Uterus (tissue), 4 donors: ENCODE data around the gene SGK1. TPM values are rescaled to one million over a fixed set of nuclear protein-coding genes. Genes with fewer than 3 reads are reported as not detected.
A peak's percentile ranks its signal among the peaks of the same experiment; 100 is the strongest.

Experiments
- DNase-seq, 2 donors: peaks; one replicate each; pipeline ENCODE4 v3.0.0-alpha.2; 2019 to 2020
- H3K27ac ChIP-seq, 2 donors: fragments of 200-600 bp; sonication (generic); 1 replicate in 1 of 2; 2 replicates in 1 of 2; pipeline ENCODE4 v1.5.1; 2016 to 2018
- H3K27me3 ChIP-seq, 2 donors: fragments of 200-600 bp; sonication (generic); one replicate each; pipeline ENCODE4 v1.5.1; 2018 to 2019; ENCODE audit warnings: control low read depth in 1 of 2
- H3K36me3 ChIP-seq, 2 donors: fragments of 200-600 bp; sonication (generic); one replicate each; pipeline ENCODE4 v1.5.1; 2019; ENCODE audit warnings: control low read depth in 1 of 2
- H3K4me1 ChIP-seq, 2 donors: fragments of 200-600 bp; sonication (generic); one replicate each; pipeline ENCODE4 v1.5.1; 2018 to 2019; ENCODE audit warnings: control low read depth in 1 of 2
- H3K4me3 ChIP-seq, 2 donors: fragments of 200-600 bp; sonication (generic); 1 replicate in 1 of 2; 2 replicates in 1 of 2; pipeline ENCODE4 v1.5.1; 2018 to 2019; ENCODE audit warnings: mild to moderate bottlenecking in 1 of 2
- H3K9me3 ChIP-seq, 2 donors: fragments of 200-600 bp; sonication (generic); one replicate each; pipeline ENCODE4 v1.5.1; 2019; ENCODE audit warnings: control low read depth in 1 of 2
- POLR2A ChIP-seq, 2 donors: fragments of 450-650 bp; IDR thresholded peaks; one replicate each; pipeline ENCODE4 v1.6.1; 2016; ENCODE audit warnings: antibody characterized with exemption in 2 of 2, mild to moderate bottlenecking in 1 of 2, moderate library complexity in 1 of 2
- intact Hi-C: fragments of 100-400 bp; cut with DNase I; formaldehyde crosslinking; loops from one replicate; pipeline ENCODE4 v1.15.1; 2023; ENCODE audit warnings: low total_unique reads
- total RNA-seq, 4 donors: library from RNA; depleted of rRNA in 3 of 4; stranded (reverse); fragments of >200 nt in 3 of 4; gene quantifications; one replicate each; pipeline versions ENCODE4 v1.1.0 to v1.2.4, GENCODE V29; 2014 to 2023
- TF ChIP-seq, protein P1 (sequence below), 4 experiments: fragments of 200-600 bp in 2 of 4; fragments of 450-650 bp in 2 of 4; sonication (generic) in 2 of 4; IDR thresholded peaks; one replicate each; pipeline ENCODE4 v1.5.1; 2016 to 2019; ENCODE audit warnings: antibody characterized with exemption in 4 of 4, mild to moderate bottlenecking in 2 of 4, moderate library complexity in 1 of 4
- donor health status: DM: yes; HTN: yes; CAD: no.

Gene SGK1
- total RNA-seq, 4 donors from 2014 or later: 47.1 to 75.0 (median 59.8) TPM

DNA sequence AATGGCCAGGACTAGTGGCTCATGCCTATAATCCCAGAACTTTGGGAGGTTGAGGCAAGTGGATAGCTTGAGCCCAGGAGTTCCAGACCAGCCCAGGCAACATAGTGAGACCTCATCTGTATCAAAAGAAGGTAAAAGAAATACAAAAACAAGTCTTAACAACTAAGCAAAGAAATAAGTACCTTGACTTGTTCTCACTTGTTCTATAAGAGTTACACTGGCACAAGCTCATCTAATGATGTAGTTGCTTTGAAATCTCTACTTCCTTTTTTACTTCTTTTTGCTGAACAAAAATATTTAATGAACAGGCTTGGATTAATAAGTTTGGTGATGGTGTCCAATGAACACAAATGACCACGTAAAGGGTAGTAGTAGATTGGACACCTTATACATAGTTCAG, 72.2 kb downstream of the SGK1 start:
- no peaks in the 10 kb centered on the region for H3K27me3 ChIP-seq
- no peak for DNase-seq
- no peaks in the 10 kb centered on the region for H3K4me1 ChIP-seq
- no peaks in the 10 kb centered on the region for H3K9me3 ChIP-seq
- TF ChIP-seq, protein P1, sequence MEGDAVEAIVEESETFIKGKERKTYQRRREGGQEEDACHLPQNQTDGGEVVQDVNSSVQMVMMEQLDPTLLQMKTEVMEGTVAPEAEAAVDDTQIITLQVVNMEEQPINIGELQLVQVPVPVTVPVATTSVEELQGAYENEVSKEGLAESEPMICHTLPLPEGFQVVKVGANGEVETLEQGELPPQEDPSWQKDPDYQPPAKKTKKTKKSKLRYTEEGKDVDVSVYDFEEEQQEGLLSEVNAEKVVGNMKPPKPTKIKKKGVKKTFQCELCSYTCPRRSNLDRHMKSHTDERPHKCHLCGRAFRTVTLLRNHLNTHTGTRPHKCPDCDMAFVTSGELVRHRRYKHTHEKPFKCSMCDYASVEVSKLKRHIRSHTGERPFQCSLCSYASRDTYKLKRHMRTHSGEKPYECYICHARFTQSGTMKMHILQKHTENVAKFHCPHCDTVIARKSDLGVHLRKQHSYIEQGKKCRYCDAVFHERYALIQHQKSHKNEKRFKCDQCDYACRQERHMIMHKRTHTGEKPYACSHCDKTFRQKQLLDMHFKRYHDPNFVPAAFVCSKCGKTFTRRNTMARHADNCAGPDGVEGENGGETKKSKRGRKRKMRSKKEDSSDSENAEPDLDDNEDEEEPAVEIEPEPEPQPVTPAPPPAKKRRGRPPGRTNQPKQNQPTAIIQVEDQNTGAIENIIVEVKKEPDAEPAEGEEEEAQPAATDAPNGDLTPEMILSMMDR (IDR thresholded peaks at IDR 0.05): no peak
- TF ChIP-seq POLR2A (IDR thresholded peaks at IDR 0.05): no peak
- intact Hi-C loops: no loop called here
- no peaks in the 10 kb centered on the region for H3K36me3 ChIP-seq
- H3K27ac ChIP-seq: no peak overlapping the region
- no peak overlapping the region for H3K4me3 ChIP-seq

- Histone ChIP-seq H3K36me3 (no peaks in the 10 kb centered on the region), H3K4me3 (no peak overlapping the region), H3K27ac (no peak overlapping the region), H3K9me3 (no peaks in the 10 kb centered on the region), H3K27me3 (no peaks in the 10 kb centered on the region), H3K4me1 (no peaks in the 10 kb centered on the region)
- TF ChIP-seq, protein P1 (IDR thresholded peaks at IDR 0.05): no peak
- no peak for TF ChIP-seq POLR2A (IDR thresholded peaks at IDR 0.05)
- no peak for DNase-seq
- intact Hi-C loops: no loop called here
Measured at GRCh38 chr6:134245041-134245440, 72.9 kb downstream of the SGK1 start.

DNA sequence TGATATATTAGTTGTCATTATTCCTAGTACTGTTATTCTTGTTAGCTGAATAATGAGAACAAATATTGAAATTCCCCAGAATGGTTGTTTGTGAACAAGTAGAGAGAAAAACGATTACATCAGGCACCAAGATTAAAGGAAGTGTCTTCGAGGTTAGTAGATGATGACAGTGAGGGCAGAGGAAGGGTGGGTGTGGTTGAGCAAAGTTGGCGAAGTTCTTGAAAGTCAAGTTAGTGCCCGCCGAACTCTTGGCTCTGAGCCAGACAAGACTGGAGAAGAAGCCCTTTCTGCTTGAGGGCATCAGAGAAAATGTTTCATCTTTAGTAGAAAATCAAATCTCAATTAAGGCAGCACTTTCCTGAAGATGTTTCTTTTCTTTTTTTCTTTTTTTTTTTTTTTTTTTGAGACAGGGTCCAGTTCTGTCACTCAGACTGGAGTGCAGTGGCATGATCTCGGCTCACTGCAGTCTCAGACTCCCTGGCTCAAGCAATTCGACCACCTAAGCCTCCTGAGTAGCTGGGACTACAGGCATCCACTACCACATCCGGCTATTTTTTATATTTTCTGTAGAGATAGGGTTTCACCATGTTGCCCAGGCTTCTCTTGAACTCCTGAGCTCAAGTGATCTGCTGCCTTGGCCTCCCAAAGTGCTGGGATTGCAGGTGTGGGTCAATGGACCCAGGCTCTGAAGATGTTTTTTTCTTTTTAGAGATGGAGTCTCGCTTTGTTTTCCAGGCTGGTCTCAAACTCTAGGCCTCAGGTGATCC, 77.1 kb downstream of the SGK1 start:
- TF ChIP-seq POLR2A (IDR thresholded peaks at IDR 0.05): no peak
- TF ChIP-seq, protein P1 (IDR thresholded peaks at IDR 0.05): no peak
- Histone ChIP-seq H3K9me3 (no peaks in the 10 kb centered on the region), H3K36me3 (no peaks in the 10 kb centered on the region), H3K4me3 (no peak overlapping the region), H3K4me1 (no peaks in the 10 kb centered on the region), H3K27me3 (no peaks in the 10 kb centered on the region), H3K27ac (no peak overlapping the region)
- intact Hi-C loops: no loop called here
- DNase-seq: peak in 1 of 2 donors; percentile 30

- Histone ChIP-seq H3K36me3 (no peaks in the 10 kb centered on the region), H3K4me3 (no peak overlapping the region), H3K4me1 (no peaks in the 10 kb centered on the region), H3K27ac (no peak overlapping the region), H3K27me3 (no peaks in the 10 kb centered on the region), H3K9me3 (no peaks in the 10 kb centered on the region)
- intact Hi-C loops: no loop called here
- TF ChIP-seq POLR2A (IDR thresholded peaks at IDR 0.05): no peak
- TF ChIP-seq, protein P1 (IDR thresholded peaks at IDR 0.05): no peak
- no peak for DNase-seq
Measured at GRCh38 chr6:134238960-134239795, 78.7 kb downstream of the SGK1 start.

- no peaks in the 10 kb centered on the region for H3K27me3 ChIP-seq
- no peaks in the 10 kb centered on the region for H3K36me3 ChIP-seq
- no peak overlapping the region for H3K27ac ChIP-seq
- intact Hi-C loops: no loop called here
- DNase-seq: no peak
- no peak for TF ChIP-seq POLR2A (IDR thresholded peaks at IDR 0.05)
- TF ChIP-seq, protein P1 (IDR thresholded peaks at IDR 0.05): no peak
- H3K4me3 ChIP-seq: no peak overlapping the region
- H3K4me1 ChIP-seq: no peaks in the 10 kb centered on the region
- no peaks in the 10 kb centered on the region for H3K9me3 ChIP-seq
Measured at GRCh38 chr6:134238006-134238405, 79.9 kb downstream of the SGK1 start.
